Fibroblast of skin of right biceps (primary cell): ENCODE results near the gene HPRT1.

Experiments used
- DNase-seq: peaks from one replicate; pipeline ENCODE4 v3.0.0-alpha.2; 2013

Gene HPRT1

GRCh38 chrX:134544513-134545151, 84.7 kb downstream of the HPRT1 start:
- peak; percentile 49 for DNase-seq

GRCh38 chrX:134545510-134545909, 85.5 kb downstream of the HPRT1 start:
- DNase-seq = peak; percentile 80

- no peak for DNase-seq
Measured at GRCh38 chrX:134546187-134546586, 86.2 kb downstream of the HPRT1 start.

GRCh38 chrX:134547047-134547679, 87.2 kb downstream of the HPRT1 start:
- no peak for DNase-seq

GRCh38 chrX:134548257-134549201, 88.6 kb downstream of the HPRT1 start:
- no peak for DNase-seq
